ENCODE data around the gene RGSL1.

GRCh38 chr1:182608236-182608635, 158.3 kb downstream of the RGSL1 start:
- TF ChIP-seq CBX5 (IDR thresholded peaks at IDR 0.05; ENCODE audit: low read depth, low read length) (no peak), SIN3A (conservative IDR thresholded peaks at IDR 0.05 in 1 of 2, IDR thresholded peaks at IDR 0.05 in 1 of 2; ENCODE audit: low read depth in 1 of 2, low read length in 2 of 2) (no peak), CTCF (IDR thresholded peaks at IDR 0.05; ENCODE audit: control extremely low read depth in 1 of 3, insufficient read depth in 1 of 3, low read depth in 1 of 3, low read length in 3 of 3) (no peak), KDM1A (IDR thresholded peaks at IDR 0.05; ENCODE audit: borderline replicate concordance, low read length) (no peak), SP1 (IDR thresholded peaks at IDR 0.05; ENCODE audit: low read depth, low read length) (no peak), RFX5 (IDR thresholded peaks at IDR 0.05; ENCODE audit: borderline replicate concordance, low read depth, low read length) (no peak), RNF2 (IDR thresholded peaks at IDR 0.05; ENCODE audit: borderline replicate concordance, low read depth, low read length, missing control alignments, poor library complexity, severe bottlenecking) (no peak), BRCA1 (IDR thresholded peaks at IDR 0.05; ENCODE audit: low read depth, low read length) (no peak), TCF12 (IDR thresholded peaks at IDR 0.05; ENCODE audit: low read depth, low read length) (no peak), CHD2 (IDR thresholded peaks at IDR 0.05; ENCODE audit: low read length) (no peak), POLR2AphosphoS5 (IDR thresholded peaks at IDR 0.05; ENCODE audit: low read depth, low read length) (no peak), GABPA (IDR thresholded peaks at IDR 0.05; ENCODE audit: borderline replicate concordance, insufficient read depth, low read length) (no peak)

Measured in H1 (cell line).